ENCODE measurements around the gene TPM1.

DNA sequence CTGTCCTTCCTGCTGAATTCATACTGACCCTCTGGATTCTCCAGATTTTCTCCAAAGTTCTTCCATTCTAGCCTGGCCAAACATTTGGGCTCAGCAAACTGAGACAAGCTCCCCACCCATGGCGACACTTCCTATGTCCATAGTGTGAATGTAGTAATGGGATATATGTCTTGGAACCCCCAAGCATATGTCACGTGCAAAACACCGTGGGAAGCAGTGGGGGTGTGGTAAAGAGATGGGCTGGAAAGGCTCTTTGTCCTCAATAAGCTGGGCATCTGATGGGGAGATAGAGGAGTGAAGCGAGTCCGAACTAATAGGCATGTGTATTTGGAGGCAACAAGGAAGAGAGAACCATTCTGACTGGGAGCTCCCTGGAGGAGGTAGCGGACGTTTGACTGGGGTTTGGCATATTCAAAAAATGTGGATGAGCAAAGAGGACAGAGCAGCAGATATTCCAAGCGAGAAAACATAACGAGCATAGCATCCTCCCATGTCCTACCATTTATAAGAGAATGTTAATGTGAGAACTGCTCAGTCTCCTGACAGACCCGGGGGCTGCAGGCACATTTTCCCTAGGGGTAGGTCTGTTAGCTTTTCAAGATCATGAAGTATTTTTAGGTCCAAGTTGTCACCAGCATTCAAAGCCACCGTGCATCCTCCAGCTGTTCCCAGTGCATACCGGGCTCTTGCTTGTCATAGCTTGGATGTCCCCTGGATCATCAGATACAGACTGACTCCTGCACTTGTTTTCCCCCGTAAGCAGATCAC, 25.6 kb downstream of the TPM1 start:
- no peak for TF ChIP-seq POLR2AphosphoS5 (IDR thresholded peaks at IDR 0.05; ENCODE audit: low read depth, low read length)
- TF ChIP-seq SIN3A (IDR thresholded peaks at IDR 0.05; ENCODE audit: borderline replicate concordance, insufficient read depth, low read length): no peak
- no peak for TF ChIP-seq TAF1 (IDR thresholded peaks at IDR 0.05; ENCODE audit: borderline replicate concordance, insufficient read depth, low read length)
- no peak for TF ChIP-seq REST (IDR thresholded peaks at IDR 0.05; ENCODE audit: insufficient read depth in 1 of 2, low read depth in 2 of 2, low read length in 2 of 2)
- TF ChIP-seq FOXP2 (optimal IDR thresholded peaks at IDR 0.05; ENCODE audit: borderline replicate concordance, extremely low read depth, extremely low read length, insufficient read depth): no peak

Data from PFSK-1 (cell line).